RWPE2 (cell line): ENCODE results near the gene OR6C68.
"Not testable (repeated sequence)": the region's sequence is repeated elsewhere in the genome, so short reads cannot be mapped to it uniquely, and the experiment has no call there.

Source experiments
- ATAC-seq: fragments of 200-7000 bp; cut with Tn5 transposase; 3 replicates; pipeline ENCODE4 v1.9.1; 2021; ENCODE audit warnings: low read depth
- DNase-seq: peaks from one replicate; pipeline ENCODE4 v3.0.0-alpha.2; 2020; ENCODE audit warnings: low spot score
- H3K27ac ChIP-seq: fragments of 450-650 bp; 2 replicates; pipeline ENCODE4 v1.5.1; 2017; ENCODE audit warnings: mild to moderate bottlenecking; ENCODE audit not compliant: poor library complexity, severe bottlenecking
- H3K27me3 ChIP-seq: fragments of 250-450 bp; sonication (Bioruptor Pico); 2 replicates; pipeline ENCODE4 v1.5.1; 2021; ENCODE audit warnings: mild to moderate bottlenecking, moderate library complexity; ENCODE audit not compliant: insufficient read depth, poor library complexity, severe bottlenecking
- H3K36me3 ChIP-seq: fragments of 250-450 bp; sonication (Bioruptor Pico); 2 replicates; pipeline ENCODE4 v1.5.1; 2020; ENCODE audit warnings: low read depth, mild to moderate bottlenecking, moderate library complexity
- H3K4me1 ChIP-seq: fragments of 250-450 bp; sonication (Bioruptor Pico); 2 replicates; pipeline ENCODE4 v1.5.1; 2021; ENCODE audit warnings: mild to moderate bottlenecking, moderate library complexity; ENCODE audit not compliant: insufficient read depth, poor library complexity, severe bottlenecking
- H3K4me3 ChIP-seq: fragments of 250-450 bp; sonication (Bioruptor Pico); 2 replicates; pipeline ENCODE4 v1.5.1; 2021; ENCODE audit warnings: mild to moderate bottlenecking, moderate library complexity; ENCODE audit not compliant: severe bottlenecking
- H3K9me3 ChIP-seq: fragments of 250-450 bp; sonication (Bioruptor Pico); 2 replicates; pipeline ENCODE4 v1.5.1; 2021; ENCODE audit warnings: mild to moderate bottlenecking, moderate library complexity; ENCODE audit not compliant: severe bottlenecking
- TF ChIP-seq, protein P1 (sequence below): fragments of 450-650 bp; IDR thresholded peaks from one replicate; pipeline ENCODE4 v1.5.1; 2017; ENCODE audit warnings: mild to moderate bottlenecking, moderate library complexity; ENCODE audit not compliant: poor library complexity, severe bottlenecking

OR6C68 gene

DNA sequence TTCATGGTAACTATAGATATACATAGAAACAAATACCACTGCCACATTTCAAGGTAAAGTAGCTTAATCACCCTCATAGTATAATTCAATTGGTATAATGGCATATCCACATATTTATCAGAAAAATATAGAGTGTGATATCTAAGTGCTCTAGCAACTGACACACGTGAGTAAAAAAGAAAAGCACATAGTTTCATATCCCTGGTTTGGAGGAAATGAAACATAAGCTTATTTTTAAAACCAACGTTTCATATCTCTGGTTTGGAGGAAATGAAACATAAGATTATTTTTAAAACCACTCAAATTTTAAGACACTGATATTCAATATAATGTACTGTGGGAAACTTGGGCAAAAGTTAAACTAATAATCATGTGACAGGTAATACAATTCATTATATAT is 24.3 kb upstream of the OR6C68 start:
- Histone ChIP-seq H3K4me1 (no peaks in the 10 kb centered on the region), H3K4me3 (no peak overlapping the region), H3K27me3 (peaks cover 21% of the 10 kb centered on the region), H3K27ac (no peak overlapping the region), H3K9me3 (no peaks in the 10 kb centered on the region), H3K36me3 (no peaks in the 10 kb centered on the region)
- TF ChIP-seq, protein P1, sequence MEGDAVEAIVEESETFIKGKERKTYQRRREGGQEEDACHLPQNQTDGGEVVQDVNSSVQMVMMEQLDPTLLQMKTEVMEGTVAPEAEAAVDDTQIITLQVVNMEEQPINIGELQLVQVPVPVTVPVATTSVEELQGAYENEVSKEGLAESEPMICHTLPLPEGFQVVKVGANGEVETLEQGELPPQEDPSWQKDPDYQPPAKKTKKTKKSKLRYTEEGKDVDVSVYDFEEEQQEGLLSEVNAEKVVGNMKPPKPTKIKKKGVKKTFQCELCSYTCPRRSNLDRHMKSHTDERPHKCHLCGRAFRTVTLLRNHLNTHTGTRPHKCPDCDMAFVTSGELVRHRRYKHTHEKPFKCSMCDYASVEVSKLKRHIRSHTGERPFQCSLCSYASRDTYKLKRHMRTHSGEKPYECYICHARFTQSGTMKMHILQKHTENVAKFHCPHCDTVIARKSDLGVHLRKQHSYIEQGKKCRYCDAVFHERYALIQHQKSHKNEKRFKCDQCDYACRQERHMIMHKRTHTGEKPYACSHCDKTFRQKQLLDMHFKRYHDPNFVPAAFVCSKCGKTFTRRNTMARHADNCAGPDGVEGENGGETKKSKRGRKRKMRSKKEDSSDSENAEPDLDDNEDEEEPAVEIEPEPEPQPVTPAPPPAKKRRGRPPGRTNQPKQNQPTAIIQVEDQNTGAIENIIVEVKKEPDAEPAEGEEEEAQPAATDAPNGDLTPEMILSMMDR: no peak
- DNase-seq: no peak
- ATAC-seq: no peak

DNA sequence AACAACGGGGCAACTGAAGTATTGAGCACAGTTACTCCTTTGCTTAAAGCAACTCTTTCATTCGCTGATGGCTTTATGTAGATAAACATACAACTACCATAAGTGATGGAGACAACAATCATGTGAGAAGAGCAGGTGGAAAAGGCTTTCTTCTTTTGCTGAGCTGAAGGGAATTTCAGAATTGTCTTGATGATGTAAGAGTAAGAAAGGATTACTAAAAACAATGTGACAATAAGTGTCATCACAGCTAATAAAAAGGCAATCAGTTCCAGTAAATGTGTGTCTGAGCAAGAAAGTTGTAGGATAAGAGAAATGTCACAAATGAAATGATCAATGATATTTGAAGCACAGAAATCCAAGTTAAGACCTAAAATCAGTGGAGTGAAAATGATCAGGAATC is 22.9 kb upstream of the OR6C68 start:
- H3K4me1 ChIP-seq: no peaks in the 10 kb centered on the region
- H3K27ac ChIP-seq: no peak overlapping the region
- ATAC-seq (no peak), DNase-seq (no peak)
- H3K9me3 ChIP-seq: no peaks in the 10 kb centered on the region
- TF ChIP-seq, protein P1: no peak
- H3K4me3 ChIP-seq: no peak overlapping the region
- no peaks in the 10 kb centered on the region for H3K36me3 ChIP-seq
- H3K27me3 ChIP-seq: peaks cover 21% of the 10 kb centered on the region

DNA sequence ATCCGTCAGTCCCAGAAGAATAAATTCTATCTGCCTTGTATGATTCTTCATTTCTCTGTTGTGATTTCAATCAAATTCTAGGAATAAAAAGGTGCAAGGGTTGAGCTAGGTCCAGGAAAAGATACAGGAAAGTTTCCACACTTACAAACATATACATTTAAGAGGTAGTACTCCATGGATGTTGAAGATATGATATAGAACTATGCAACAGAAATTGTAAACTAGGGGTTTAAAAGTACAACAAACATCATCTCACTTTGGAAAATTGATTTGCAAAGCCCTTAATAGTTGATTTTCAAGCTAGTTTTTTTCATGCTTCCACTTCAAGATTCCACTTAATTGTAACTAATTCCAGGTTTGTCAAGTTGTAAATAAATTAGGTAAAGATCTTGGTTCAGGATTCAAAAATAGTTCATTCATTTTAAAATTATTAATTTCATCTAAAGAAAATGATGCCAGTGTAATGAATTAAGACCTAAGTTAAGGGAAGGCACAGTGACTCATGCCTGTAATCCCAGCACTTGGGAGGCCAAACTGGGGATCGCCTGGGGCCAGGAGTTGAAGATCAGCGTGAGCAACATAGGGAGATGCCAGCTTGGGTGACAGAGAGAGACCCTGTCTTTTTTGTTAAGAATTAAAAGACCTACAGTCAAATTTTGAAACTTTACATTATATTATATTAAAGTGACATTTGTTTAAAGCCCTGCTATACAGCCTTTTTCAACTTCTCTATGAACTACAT is 21.9 kb upstream of the OR6C68 start, which contains the start of gene OR6C70:
OR6C70 (minus strand) TSS at position 51 of the 742 bp plus-strand sequence; CDS start at position 51, 0 bp downstream.
- Histone ChIP-seq H3K4me1 (no peaks in the 10 kb centered on the region), H3K4me3 (no peak within 1 kb of the TSS), H3K27ac (no peak within 1 kb of the TSS), H3K36me3 (no peaks in the 10 kb centered on the region), H3K9me3 (no peaks in the 10 kb centered on the region), H3K27me3 (peaks cover 21% of the 10 kb centered on the region)
- TF ChIP-seq, protein P1: no peak
- ATAC-seq: peak; percentile 54; the same call in 1 of the 3 replicates
- no peak for DNase-seq

DNA sequence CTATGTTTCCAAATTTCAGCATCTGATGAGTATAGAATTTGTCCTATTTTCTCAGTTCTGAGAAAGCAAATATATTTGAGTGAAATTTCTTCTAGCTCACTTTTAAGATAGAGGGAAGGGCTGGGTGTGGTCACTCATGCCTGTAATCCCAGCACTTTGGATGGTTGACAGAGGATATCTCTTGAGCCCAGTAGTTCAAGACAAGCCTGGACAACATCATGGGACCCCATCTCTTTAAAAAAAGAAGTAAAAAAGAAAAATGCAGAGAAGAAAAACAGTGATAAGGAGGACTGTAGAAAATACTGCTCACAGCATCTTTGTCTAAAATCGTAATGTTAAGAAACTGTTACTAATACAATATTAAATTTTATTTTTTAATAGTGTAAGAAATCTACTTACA is 19.9 kb upstream of the OR6C68 start:
- no peak for DNase-seq
- Histone ChIP-seq H3K9me3 (no peaks in the 10 kb centered on the region), H3K27ac (no peak overlapping the region), H3K4me3 (no peak overlapping the region), H3K36me3 (no peaks in the 10 kb centered on the region), H3K4me1 (no peaks in the 10 kb centered on the region), H3K27me3 (peaks cover 21% of the 10 kb centered on the region)
- ATAC-seq: no peak
- TF ChIP-seq, protein P1: no peak

DNA sequence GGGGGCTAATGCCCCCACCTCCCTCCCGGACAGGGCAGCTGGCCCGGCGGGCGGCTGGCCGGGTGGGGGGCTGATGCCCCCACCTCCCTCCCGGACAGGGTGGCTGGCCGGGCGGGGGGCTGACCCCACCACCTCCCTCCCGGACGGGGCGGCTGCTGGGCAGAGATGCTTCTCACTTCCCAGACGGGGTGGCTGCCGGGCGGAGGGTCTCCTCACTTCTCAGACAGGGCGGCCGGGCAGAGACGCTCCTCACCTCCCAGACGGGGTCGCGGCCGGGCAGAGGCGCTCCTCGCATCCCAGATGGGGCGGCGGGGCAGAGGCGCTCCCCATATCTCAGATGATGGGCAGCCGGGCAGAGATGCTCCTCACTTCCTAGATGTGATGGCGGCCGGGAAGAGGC is 13.0 kb upstream of the OR6C68 start:
- not testable (repeated sequence) for H3K9me3 ChIP-seq, ATAC-seq, H3K4me3 ChIP-seq, H3K36me3 ChIP-seq, DNase-seq, H3K4me1 ChIP-seq, H3K27ac ChIP-seq, H3K27me3 ChIP-seq

DNA sequence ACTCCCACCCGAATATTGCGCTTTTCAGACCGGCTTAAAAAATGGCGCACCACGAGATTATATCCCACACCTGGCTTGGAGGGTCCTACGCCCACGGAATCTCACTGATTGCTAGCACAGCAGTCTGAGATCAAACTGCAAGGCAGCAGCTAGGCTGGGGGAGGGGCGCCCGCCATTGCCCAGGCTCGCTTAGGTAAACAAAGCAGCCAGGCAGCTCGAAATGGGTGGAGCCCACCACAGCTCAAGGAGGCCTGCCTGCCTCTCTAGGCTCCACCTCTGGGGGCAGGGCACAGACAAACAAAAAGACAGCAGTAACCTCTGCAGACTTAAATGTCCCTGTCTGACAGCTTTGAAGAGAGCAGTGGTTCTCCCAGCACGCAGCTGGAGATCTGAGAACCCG is 7.9 kb upstream of the OR6C68 start:
- not testable (repeated sequence) for H3K9me3 ChIP-seq, DNase-seq, H3K27me3 ChIP-seq, H3K4me1 ChIP-seq, H3K36me3 ChIP-seq, ATAC-seq, H3K27ac ChIP-seq, H3K4me3 ChIP-seq
